A673 (cell line): ENCODE measurements around the gene SLC47A2. TPM values are rescaled to one million over a fixed set of nuclear protein-coding genes. Genes with fewer than 3 reads are reported as not detected.

Experiments
- BruUV-seq: library from RNA; stranded (reverse); fragments of 400-500 nt; replicated peaks from 2 replicates; lab custom pipeline; 2021; lab: Mats Ljungman, UMichigan
- CTCF ChIA-PET: fragments of 300-600 bp; sonication (Branson Sonifier 250); formaldehyde crosslinking; loops from one replicate; lab custom pipeline; 2022; ENCODE audit warnings: antibody characterized with exemption; lab: Charles Lee
- POLR2A ChIA-PET: fragments of 300-600 bp; sonication (Branson Sonifier 250); formaldehyde crosslinking; loops from one replicate; lab custom pipeline; 2022; ENCODE audit warnings: antibody characterized with exemption; ENCODE audit not compliant: low non-redundant PET; lab: Charles Lee
- DNase-seq: peaks from one replicate; pipeline ENCODE4 v3.0.0-alpha.2; 2015; ENCODE audit warnings: low spot score
- H3K27ac ChIP-seq: fragments of 200-600 bp; sonication (generic); 2 replicates; pipeline ENCODE4 v1.5.1; 2016; ENCODE audit warnings: mixed run types, low read depth, mild to moderate bottlenecking, mixed read lengths, antibody characterized with exemption, low read length; ENCODE audit not compliant: poor library complexity, severe bottlenecking
- H3K27me3 ChIP-seq: fragments of 200-600 bp; sonication (generic); replicated peaks from 2 replicates; pipeline ENCODE4 v1.6.1; 2017; ENCODE audit warnings: mixed run types, low read depth, mild to moderate bottlenecking, mixed read lengths, antibody characterized with exemption, low read length; ENCODE audit not compliant: insufficient read depth, poor library complexity
- H3K36me3 ChIP-seq: fragments of 200-600 bp; sonication (generic); 2 replicates; pipeline ENCODE4 v1.6.1; 2016; ENCODE audit warnings: mixed run types, mild to moderate bottlenecking, mixed read lengths, antibody characterized with exemption, low read length; ENCODE audit not compliant: insufficient read depth, poor library complexity, severe bottlenecking
- H3K4me1 ChIP-seq: fragments of 200-600 bp; sonication (generic); 2 replicates; pipeline ENCODE4 v1.6.1; 2017; ENCODE audit warnings: mixed run types, mild to moderate bottlenecking, mixed read lengths, antibody characterized with exemption, low read length; ENCODE audit not compliant: insufficient read depth, poor library complexity, severe bottlenecking
- H3K4me3 ChIP-seq: fragments of 200-600 bp; sonication (generic); 2 replicates; pipeline ENCODE4 v1.5.1; 2016; ENCODE audit warnings: low read depth, mixed run types, mild to moderate bottlenecking, mixed read lengths, low read length; ENCODE audit not compliant: poor library complexity, severe bottlenecking
- H3K9me3 ChIP-seq: fragments of 200-600 bp; sonication (generic); 2 replicates; pipeline ENCODE4 v1.6.1; 2016; ENCODE audit warnings: mixed run types, low read depth, mild to moderate bottlenecking, mixed read lengths, antibody characterized with exemption, low read length; ENCODE audit not compliant: poor library complexity, severe bottlenecking
- EZH2 ChIP-seq: fragments of 200-600 bp; sonication (generic); IDR thresholded peaks from 2 replicates; pipeline ENCODE4 v1.6.1; 2017; ENCODE audit warnings: borderline replicate concordance, low read depth, mild to moderate bottlenecking, mixed read lengths, antibody characterized with exemption, low read length; ENCODE audit not compliant: poor library complexity, severe bottlenecking
- intact Hi-C: fragments of 100-400 bp; cut with micrococcal nuclease; formaldehyde crosslinking; loops from one replicate; pipeline ENCODE4 v1.10.0; 2022; ENCODE audit not compliant: unreplicated experiment
- total RNA-seq: library from RNA; stranded (reverse); gene quantifications from 2 replicates; pipeline ENCODE4 v1.2.3, GENCODE V29; 2021
- TF ChIP-seq, protein P1 (sequence below): fragments of 300-800, 200-600 bp; sonication (generic); conservative IDR thresholded peaks from 2 replicates; pipeline ENCODE4 v1.5.1; 2017; ENCODE audit warnings: low read depth, mild to moderate bottlenecking, antibody characterized with exemption, low read length, moderate library complexity, mixed read lengths

Gene SLC47A2
- total RNA-seq, 1 experiment from 2014 or later, result not detected

DNA sequence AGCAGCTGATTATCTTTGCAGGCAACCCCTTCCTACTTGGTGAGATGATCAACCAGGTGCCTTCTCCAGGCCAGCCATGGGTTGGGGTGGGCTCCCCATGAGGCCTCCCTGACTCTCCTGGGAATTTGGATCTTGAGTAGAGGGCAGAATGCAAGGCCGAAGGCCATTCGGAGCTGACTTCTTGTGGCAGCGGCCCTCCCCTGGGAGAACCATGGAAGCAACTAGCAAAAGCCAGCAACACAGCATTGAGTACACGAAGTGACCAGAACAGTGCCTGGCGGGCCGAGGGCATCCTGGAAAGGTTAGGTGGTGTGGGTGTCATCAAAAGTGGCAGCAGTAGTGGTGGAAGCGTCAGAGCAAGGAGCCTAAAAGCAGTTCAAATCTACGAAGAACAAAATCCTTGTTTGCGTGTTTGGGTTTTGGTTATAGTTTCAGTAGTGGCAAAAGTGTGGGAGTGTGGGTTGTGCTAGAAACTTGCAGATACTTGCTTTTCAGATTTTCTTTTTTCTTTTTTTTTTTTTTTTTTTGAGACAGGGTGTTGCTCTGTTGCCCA, 33.7 kb upstream of the SLC47A2 start:
- H3K27ac ChIP-seq, result no peak overlapping the region

DNA sequence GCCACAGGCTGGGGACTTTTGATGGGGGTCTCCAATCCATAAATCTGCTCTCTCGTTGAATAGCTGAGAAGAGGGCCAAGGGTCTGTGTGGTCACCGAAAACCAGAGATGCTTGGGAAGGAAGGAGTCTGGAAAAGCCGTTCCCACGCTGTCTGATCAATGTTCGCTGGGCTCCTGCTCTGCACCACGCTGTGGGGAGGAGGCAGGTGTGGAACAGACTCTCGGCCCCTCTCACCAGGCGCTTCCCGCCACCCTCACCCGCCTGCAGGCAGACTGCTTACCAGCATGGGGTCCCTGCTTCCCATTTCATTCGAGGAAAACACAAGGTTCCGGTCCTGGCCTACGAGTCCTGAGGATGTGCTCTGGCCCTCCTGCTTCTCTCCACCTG, 32.4 kb upstream of the SLC47A2 start:
- BruUV-seq, result no TSS peak
- no peak for DNase-seq
- TF ChIP-seq, protein P1, sequence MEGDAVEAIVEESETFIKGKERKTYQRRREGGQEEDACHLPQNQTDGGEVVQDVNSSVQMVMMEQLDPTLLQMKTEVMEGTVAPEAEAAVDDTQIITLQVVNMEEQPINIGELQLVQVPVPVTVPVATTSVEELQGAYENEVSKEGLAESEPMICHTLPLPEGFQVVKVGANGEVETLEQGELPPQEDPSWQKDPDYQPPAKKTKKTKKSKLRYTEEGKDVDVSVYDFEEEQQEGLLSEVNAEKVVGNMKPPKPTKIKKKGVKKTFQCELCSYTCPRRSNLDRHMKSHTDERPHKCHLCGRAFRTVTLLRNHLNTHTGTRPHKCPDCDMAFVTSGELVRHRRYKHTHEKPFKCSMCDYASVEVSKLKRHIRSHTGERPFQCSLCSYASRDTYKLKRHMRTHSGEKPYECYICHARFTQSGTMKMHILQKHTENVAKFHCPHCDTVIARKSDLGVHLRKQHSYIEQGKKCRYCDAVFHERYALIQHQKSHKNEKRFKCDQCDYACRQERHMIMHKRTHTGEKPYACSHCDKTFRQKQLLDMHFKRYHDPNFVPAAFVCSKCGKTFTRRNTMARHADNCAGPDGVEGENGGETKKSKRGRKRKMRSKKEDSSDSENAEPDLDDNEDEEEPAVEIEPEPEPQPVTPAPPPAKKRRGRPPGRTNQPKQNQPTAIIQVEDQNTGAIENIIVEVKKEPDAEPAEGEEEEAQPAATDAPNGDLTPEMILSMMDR, result no peak
- TF ChIP-seq EZH2, result no peak
- Histone ChIP-seq H3K27ac (no peak overlapping the region), H3K4me3 (no peak overlapping the region), H3K9me3 (no peaks in the 10 kb centered on the region), H3K36me3 (no peaks in the 10 kb centered on the region), H3K4me1 (no peaks in the 10 kb centered on the region), H3K27me3 (no peaks in the 10 kb centered on the region)
- POLR2A ChIA-PET, result no interaction called here
- intact Hi-C loops, result no loop called here
- CTCF ChIA-PET, result no interaction called here

More for the DNA sequence above, 33.7 kb upstream of the SLC47A2 start:
- BruUV-seq, result no TSS peak
- no peak for TF ChIP-seq EZH2
- TF ChIP-seq, protein P1, result no peak
- no peaks in the 10 kb centered on the region for H3K36me3 ChIP-seq
- H3K27me3 ChIP-seq, result no peaks in the 10 kb centered on the region
- no peaks in the 10 kb centered on the region for H3K9me3 ChIP-seq
- DNase-seq, result no peak
- ChIA-PET POLR2A (interaction anchor here (0.6 kb wide), 2 partner anchors 322 to 443 kb away, joined by 3 to 7 read pairs; no protein-coding TSS in a partner anchor), CTCF (no interaction called here)
- no peak overlapping the region for H3K4me3 ChIP-seq
- H3K4me1 ChIP-seq, result no peaks in the 10 kb centered on the region
- intact Hi-C loops, result no loop called here

DNA sequence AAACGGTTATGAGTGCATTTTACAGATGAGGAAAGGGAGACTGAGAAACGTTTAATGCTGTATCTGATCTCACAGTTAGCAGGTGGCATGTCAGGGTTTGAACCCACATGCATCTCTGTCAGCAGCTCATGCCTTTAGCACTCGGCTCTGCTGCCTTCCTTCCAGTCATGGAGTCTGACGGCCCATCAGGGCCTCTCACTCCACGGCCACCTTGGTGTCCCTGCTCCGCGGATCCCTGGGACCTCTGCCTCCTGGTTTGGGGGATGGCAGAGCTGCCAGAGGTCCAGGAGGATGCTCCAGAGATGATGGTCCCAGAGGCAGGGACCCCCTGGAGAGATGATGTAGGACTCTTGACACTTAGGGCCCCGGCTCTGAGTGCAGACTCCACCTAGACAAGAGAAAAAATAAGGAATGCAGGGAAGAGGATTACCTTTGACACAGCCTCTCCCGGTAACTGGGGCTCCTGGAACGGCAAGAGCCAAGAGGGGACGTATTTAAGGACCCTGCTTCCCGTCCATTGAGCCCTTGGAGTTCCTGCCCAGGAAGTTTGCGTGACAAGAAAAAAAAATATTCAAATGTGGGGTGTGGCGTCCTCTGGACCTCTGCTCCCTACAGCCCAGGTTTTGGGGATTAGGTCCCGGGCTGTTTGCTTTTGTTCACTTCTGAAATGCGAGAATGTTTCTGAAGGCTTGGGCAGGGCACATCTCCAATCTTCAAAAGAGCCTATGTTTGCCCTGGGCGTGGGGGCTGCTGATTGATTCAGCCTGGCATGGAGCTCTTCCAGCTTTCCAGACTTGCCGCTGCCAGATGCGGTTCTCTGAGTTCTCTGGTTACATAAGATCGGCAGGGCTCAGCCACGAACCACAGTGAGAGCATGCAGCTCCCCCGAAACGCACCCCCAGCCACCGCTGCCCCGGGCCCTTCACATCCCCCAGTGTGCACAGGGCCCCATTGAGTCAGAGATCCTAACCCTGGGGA, 31.7 kb upstream of the SLC47A2 start, which contains the start of gene ALDH3A1:
ALDH3A1 (minus strand) TSS at position 470 of the 978 bp plus-strand sequence. CDS start 3,169 bp downstream, outside the sequence.
- Histone ChIP-seq H3K27me3 (no peaks in the 10 kb centered on the region), H3K36me3 (no peaks in the 10 kb centered on the region), H3K27ac (no peak within 1 kb of the TSS), H3K4me1 (no peaks in the 10 kb centered on the region), H3K4me3 (no peak within 1 kb of the TSS), H3K9me3 (no peaks in the 10 kb centered on the region)
- no peak for DNase-seq
- POLR2A ChIA-PET, result no interaction called here
- CTCF ChIA-PET, result no interaction called here
- TF ChIP-seq EZH2, result no peak
- TF ChIP-seq, protein P1, result no peak
- BruUV-seq, result no TSS peak
- intact Hi-C loops, result no loop called here
